ENCODE data around the gene FKBP3. TPM values are rescaled to one million over a fixed set of nuclear protein-coding genes. Genes with fewer than 3 reads are reported as not detected.
A peak's percentile ranks its signal among the peaks of the same experiment; 100 is the strongest.

Gene FKBP3
- total and polyA plus RNA-seq, 2 of the 13 experiments (the other 11 are each of a cell fraction or from before 2014, with no cell fraction given), result 57.0 to 87.6 TPM

DNA sequence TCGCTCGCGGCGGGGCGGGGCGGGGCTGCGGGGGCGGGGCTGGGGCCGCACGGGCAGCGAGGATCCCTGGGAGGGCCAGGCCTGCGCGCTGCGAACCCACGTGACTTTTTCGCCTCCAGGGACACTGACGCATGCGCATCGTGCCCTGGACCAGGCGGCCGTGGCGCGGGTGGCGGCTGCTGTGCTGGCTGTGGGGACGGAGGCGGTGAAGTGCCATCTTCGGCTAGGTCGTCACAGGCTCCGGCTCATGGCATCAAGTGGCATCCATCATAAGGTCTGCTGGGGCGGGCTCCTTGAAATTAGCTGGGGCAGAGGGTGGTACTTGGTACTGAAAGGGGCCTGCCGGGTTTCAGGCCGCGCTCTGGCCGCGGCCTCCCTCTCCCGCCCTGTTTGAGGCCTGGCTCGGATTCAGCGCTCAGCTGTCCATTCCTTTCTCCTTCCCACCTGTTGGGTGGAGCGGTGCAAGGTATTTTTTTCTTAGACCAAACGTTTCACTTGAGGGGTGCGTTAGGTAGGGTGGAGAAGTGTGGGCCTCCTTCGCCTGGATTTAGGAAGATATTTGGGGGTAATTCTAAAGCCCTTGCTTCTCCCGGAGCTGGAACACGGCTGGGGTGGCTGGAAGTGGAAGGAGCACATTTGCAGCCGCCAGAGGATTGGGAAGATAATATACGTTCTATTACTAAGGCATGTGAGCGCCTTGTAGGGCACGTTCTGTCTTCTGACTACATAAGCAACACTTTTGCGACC, 50.1 kb downstream of the FKBP3 start, which contains the start of gene PRPF39 (continued):
- TF ChIP-seq ARID4A (CRISPR knock-in tag; IDR thresholded peaks at IDR 0.05; ENCODE audit: borderline replicate concordance), result peak; percentile 80; the same call in 1 of the 2 replicates
- no peak for TF ChIP-seq TOE1 (CRISPR knock-in tag; IDR thresholded peaks at IDR 0.05)
- peak; percentile 42; the same call in 1 of the 2 replicates for TF ChIP-seq TBX2 (CRISPR knock-in tag; IDR thresholded peaks at IDR 0.05; ENCODE audit: borderline replicate concordance)
- TF ChIP-seq, protein P1, sequence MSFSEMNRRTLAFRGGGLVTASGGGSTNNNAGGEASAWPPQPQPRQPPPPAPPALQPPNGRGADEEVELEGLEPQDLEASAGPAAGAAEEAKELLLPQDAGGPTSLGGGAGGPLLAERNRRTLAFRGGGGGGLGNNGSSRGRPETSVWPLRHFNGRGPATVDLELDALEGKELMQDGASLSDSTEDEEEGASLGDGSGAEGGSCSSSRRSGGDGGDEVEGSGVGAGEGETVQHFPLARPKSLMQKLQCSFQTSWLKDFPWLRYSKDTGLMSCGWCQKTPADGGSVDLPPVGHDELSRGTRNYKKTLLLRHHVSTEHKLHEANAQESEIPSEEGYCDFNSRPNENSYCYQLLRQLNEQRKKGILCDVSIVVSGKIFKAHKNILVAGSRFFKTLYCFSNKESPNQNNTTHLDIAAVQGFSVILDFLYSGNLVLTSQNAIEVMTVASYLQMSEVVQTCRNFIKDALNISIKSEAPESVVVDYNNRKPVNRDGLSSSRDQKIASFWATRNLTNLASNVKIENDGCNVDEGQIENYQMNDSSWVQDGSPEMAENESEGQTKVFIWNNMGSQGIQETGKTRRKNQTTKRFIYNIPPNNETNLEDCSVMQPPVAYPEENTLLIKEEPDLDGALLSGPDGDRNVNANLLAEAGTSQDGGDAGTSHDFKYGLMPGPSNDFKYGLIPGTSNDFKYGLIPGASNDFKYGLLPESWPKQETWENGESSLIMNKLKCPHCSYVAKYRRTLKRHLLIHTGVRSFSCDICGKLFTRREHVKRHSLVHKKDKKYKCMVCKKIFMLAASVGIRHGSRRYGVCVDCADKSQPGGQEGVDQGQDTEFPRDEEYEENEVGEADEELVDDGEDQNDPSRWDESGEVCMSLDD (CRISPR knock-in tag; IDR thresholded peaks at IDR 0.05; ENCODE audit: borderline replicate concordance), result 0 out of 2 replicates have a peak, but pooled peaks have one; percentile 23
- 0 out of 2 replicates have a peak, but pooled peaks have one; percentile 18 for TF ChIP-seq ZNF121 (CRISPR knock-in tag; IDR thresholded peaks at IDR 0.05)
- no peak for TF ChIP-seq ZNF552 (CRISPR knock-in tag; IDR thresholded peaks at IDR 0.05; ENCODE audit: borderline replicate concordance)
- peak; percentile 20; the same call in 1 of the 2 replicates for TF ChIP-seq RXRB (CRISPR knock-in tag; IDR thresholded peaks at IDR 0.05; ENCODE audit: borderline replicate concordance)
- no peak for TF ChIP-seq ZC3H13 (CRISPR knock-in tag; IDR thresholded peaks at IDR 0.05)
- TF ChIP-seq ZNF790 (CRISPR knock-in tag; IDR thresholded peaks at IDR 0.05; ENCODE audit: borderline replicate concordance), result peak; percentile 81; the same call in 1 of the 2 replicates
- TF ChIP-seq GTF2F1 (IDR thresholded peaks at IDR 0.05; ENCODE audit: low read length), result 0 out of 2 replicates have a peak, but pooled peaks have one; percentile 23
- no peak for TF ChIP-seq ZNF546 (CRISPR knock-in tag; conservative IDR thresholded peaks at IDR 0.05)
- peak; percentile 53; the same call in 1 of the 2 replicates for TF ChIP-seq ZNF143 (CRISPR knock-in tag; IDR thresholded peaks at IDR 0.05)
- TF ChIP-seq YEATS4 (CRISPR knock-in tag; IDR thresholded peaks at IDR 0.05; ENCODE audit: borderline replicate concordance), result peak; percentile 17; the same call in 1 of the 2 replicates
- peak; percentile 81; the same call in 1 of the 2 replicates for TF ChIP-seq KDM2A (CRISPR knock-in tag; IDR thresholded peaks at IDR 0.05; ENCODE audit: borderline replicate concordance, low read depth)
- TF ChIP-seq ZNF510 (CRISPR knock-in tag; IDR thresholded peaks at IDR 0.05; ENCODE audit: low read depth), result 0 out of 2 replicates have a peak, but pooled peaks have one; percentile 74
